CD4-positive, CD25-positive, alpha-beta regulatory T cell (primary cell): ENCODE results near the gene FAM187B. TPM values are rescaled to one million over a fixed set of nuclear protein-coding genes. Genes with fewer than 3 reads are reported as not detected.

ENCODE experiments used
- ATAC-seq, 2 donors: fragments of 150-1000 bp; cut with Tn5 transposase; one replicate each; pipeline ENCODE4 v1.10.0; 2021; ENCODE audit warnings: low read depth in 2 of 2, moderate number of reproducible peaks in 2 of 2, moderate library complexity in 1 of 2
- DNase-seq, 3 donors: peaks; one replicate each; pipeline versions ENCODE4 v3.0.0 to v3.0.0-alpha.2; 2012 to 2022; ENCODE audit warnings: mixed read lengths in 1 of 3
- H3K27ac ChIP-seq: one replicate; pipeline ENCODE4 v1.7.0; 2013; ENCODE audit warnings: mild to moderate bottlenecking, low read length; ENCODE audit not compliant: insufficient read depth, poor library complexity, severe bottlenecking
- H3K27me3 ChIP-seq: one replicate; pipeline ENCODE4 v1.7.0; 2013; ENCODE audit warnings: low read length; ENCODE audit not compliant: control insufficient read depth, insufficient read depth
- H3K36me3 ChIP-seq: one replicate; pipeline ENCODE4 v1.7.0; 2013; ENCODE audit warnings: mild to moderate bottlenecking, low read length, moderate library complexity; ENCODE audit not compliant: control insufficient read depth, insufficient read depth
- H3K4me1 ChIP-seq: 2 replicates; pipeline ENCODE4 v1.7.0; 2013; ENCODE audit warnings: mild to moderate bottlenecking, low read length; ENCODE audit not compliant: insufficient read depth, control insufficient read depth, poor library complexity, severe bottlenecking
- H3K4me3 ChIP-seq: one replicate; pipeline ENCODE4 v1.7.0; 2013; ENCODE audit warnings: low read depth, mild to moderate bottlenecking, low read length, moderate library complexity
- H3K9me3 ChIP-seq, 2 experiments: 1 replicate in 1 of 2; 2 replicates in 1 of 2; pipeline ENCODE4 v1.7.0; 2013; ENCODE audit warnings: low read length in 2 of 2, mild to moderate bottlenecking in 1 of 2, moderate library complexity in 1 of 2; ENCODE audit not compliant: control insufficient read depth in 2 of 2
- H3K27ac Mint-ChIP-seq, 3 donors: one replicate each; pipeline ENCODE4 v1.8.0; 2020 to 2022; ENCODE audit warnings: mild to moderate bottlenecking in 3 of 3, mixed read lengths in 3 of 3, moderate library complexity in 2 of 3
- H3K27me3 Mint-ChIP-seq: one replicate; pipeline ENCODE4 v1.8.0; 2022; ENCODE audit warnings: mild to moderate bottlenecking, mixed read lengths
- H3K36me3 Mint-ChIP-seq: one replicate; pipeline ENCODE4 v1.8.0; 2020; ENCODE audit warnings: mixed read lengths
- H3K4me1 Mint-ChIP-seq, 4 donors: one replicate each; pipeline ENCODE4 v1.8.0; 2020 to 2022; ENCODE audit warnings: mixed read lengths in 4 of 4, mild to moderate bottlenecking in 1 of 4
- H3K4me3 Mint-ChIP-seq, 4 donors: one replicate each; pipeline ENCODE4 v1.8.0; 2020 to 2022; ENCODE audit warnings: mild to moderate bottlenecking in 4 of 4, mixed read lengths in 4 of 4, moderate library complexity in 3 of 4
- H3K9me3 Mint-ChIP-seq, 7 donors: one replicate each; pipeline ENCODE4 v1.8.0; 2020 to 2022; ENCODE audit warnings: mixed read lengths in 7 of 7, mild to moderate bottlenecking in 3 of 7, moderate library complexity in 2 of 7
- polyA plus RNA-seq, 4 donors: library from polyadenylated mRNA; unstranded; fragments of 300-500 nt; fragmentation: Illumina TruSeq; gene quantifications; one replicate each; pipeline ENCODE4 v1.2.3, GENCODE V29; 2021
- total RNA-seq: library from RNA; stranded (reverse); gene quantifications from one replicate; pipeline ENCODE4 v1.2.3, GENCODE V29; 2022

Gene FAM187B
- total and polyA plus RNA-seq, 5 donors from 2014 or later = not detected

DNA sequence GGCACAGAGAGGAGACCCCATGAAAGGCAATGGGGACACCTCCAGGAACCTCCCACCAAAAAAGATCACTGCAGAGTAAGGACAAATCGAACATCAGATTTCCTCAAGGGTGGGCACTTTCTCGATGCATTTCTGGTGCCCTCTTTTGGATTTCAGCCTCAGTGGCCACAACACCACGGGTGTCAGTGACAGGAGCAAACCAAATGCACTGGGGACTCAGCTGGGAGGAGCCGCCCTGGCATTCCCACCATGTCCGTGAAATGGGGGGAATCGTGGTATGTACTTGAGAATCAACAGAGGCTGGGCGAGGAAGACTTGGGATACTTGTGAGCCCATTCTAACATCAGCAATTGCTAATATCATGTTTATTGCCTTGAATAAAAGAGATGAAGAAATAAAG lies 16.3 kb downstream of the FAM187B start:
- Histone ChIP-seq H3K36me3 (no peaks in the 10 kb centered on the region), H3K27ac (peak overlapping the region; percentile 96), H3K27me3 (no peaks in the 10 kb centered on the region), H3K4me1 (peaks cover 74% of the 10 kb centered on the region), H3K4me3 (peak overlapping the region; percentile 67), H3K9me3 (no peaks in the 10 kb centered on the region)
- DNase-seq = no peak
- H3K27ac Mint-ChIP-seq = peak overlapping the region; percentile 100
- H3K4me3 Mint-ChIP-seq = peak overlapping the region; percentile 69 to 92 (median 81)
- ATAC-seq = no peak
- peaks cover 4% of the 10 kb centered on the region for H3K36me3 Mint-ChIP-seq
- H3K9me3 Mint-ChIP-seq = peaks cover 0 to 4% (median 2%) of the 10 kb centered on the region in 7 donors
- H3K4me1 Mint-ChIP-seq = peaks cover 12 to 92% (median 48%) of the 10 kb centered on the region in 4 donors
- H3K27me3 Mint-ChIP-seq = peaks cover 8% of the 10 kb centered on the region

- Mint-ChIP-seq H3K9me3 (peaks cover 0 to 4% (median under 1%) of the 10 kb centered on the region in 7 donors), H3K4me3 (peak overlapping the region; percentile 69 to 92 (median 81)), H3K4me1 (peaks cover 14 to 92% (median 52%) of the 10 kb centered on the region in 4 donors), H3K27me3 (peaks cover 8% of the 10 kb centered on the region), H3K36me3 (peaks cover 4% of the 10 kb centered on the region), H3K27ac (peak overlapping the region; percentile 100)
- Histone ChIP-seq H3K27ac (peak overlapping the region; percentile 96), H3K27me3 (no peaks in the 10 kb centered on the region), H3K9me3 (no peaks in the 10 kb centered on the region), H3K4me1 (peaks cover 79% of the 10 kb centered on the region), H3K4me3 (peak overlapping the region; percentile 67), H3K36me3 (no peaks in the 10 kb centered on the region)
- DNase-seq = peak; percentile 77 to 97 (median 91)
- ATAC-seq = peak; percentile 38 to 39
Observed at GRCh38 chr19:35211545-35212230, 16.9 kb downstream of the FAM187B start.

DNA sequence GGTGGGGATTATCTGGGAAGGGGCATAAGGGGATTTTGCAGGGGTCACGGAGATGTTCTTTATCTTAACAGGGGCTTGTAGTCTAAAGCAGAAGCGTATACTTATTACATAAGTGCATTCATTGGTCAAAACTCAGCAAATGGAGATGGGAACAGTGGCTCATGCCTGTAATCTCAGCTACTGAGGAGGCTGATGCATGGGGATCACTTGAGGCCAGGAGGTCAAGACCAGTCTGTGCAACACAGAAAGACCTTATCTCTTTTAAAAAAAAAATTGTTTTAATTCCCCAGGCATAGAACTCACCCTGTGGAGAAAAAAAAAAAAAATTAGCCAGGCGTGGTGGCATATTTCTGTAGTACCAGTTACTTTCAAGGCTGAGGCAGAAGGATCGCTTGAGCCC lies 18.9 kb downstream of the FAM187B start:
- Histone ChIP-seq H3K27ac (peak overlapping the region; percentile 96), H3K4me3 (no peak overlapping the region), H3K36me3 (no peaks in the 10 kb centered on the region), H3K4me1 (peaks cover 90% of the 10 kb centered on the region), H3K9me3 (no peaks in the 10 kb centered on the region), H3K27me3 (no peaks in the 10 kb centered on the region)
- H3K9me3 Mint-ChIP-seq = peaks cover 0 to 4% (median 0%) of the 10 kb centered on the region in 7 donors
- DNase-seq = no peak
- H3K27me3 Mint-ChIP-seq = peaks cover 8% of the 10 kb centered on the region
- H3K36me3 Mint-ChIP-seq = peaks cover 4% of the 10 kb centered on the region
- H3K4me3 Mint-ChIP-seq = peak overlapping the region in 2 of 4 donors; percentile 17 to 46
- ATAC-seq = no peak
- H3K4me1 Mint-ChIP-seq = peaks cover 20 to 92% (median 59%) of the 10 kb centered on the region in 4 donors
- H3K27ac Mint-ChIP-seq = peak overlapping the region; percentile 92 to 100 (median 93)

- Mint-ChIP-seq H3K36me3 (peaks cover 4% of the 10 kb centered on the region), H3K27ac (peak overlapping the region; percentile 92 to 98 (median 98)), H3K4me1 (peaks cover 14 to 92% (median 58%) of the 10 kb centered on the region in 4 donors), H3K27me3 (peaks cover 8% of the 10 kb centered on the region), H3K9me3 (peaks cover 0 to 4% (median 0%) of the 10 kb centered on the region in 7 donors), H3K4me3 (peak overlapping the region; percentile 4 to 55 (median 38))
- Histone ChIP-seq H3K27me3 (no peaks in the 10 kb centered on the region), H3K4me3 (peak overlapping the region; percentile 5), H3K4me1 (peaks cover 88% of the 10 kb centered on the region), H3K36me3 (no peaks in the 10 kb centered on the region), H3K27ac (peak overlapping the region; percentile 91), H3K9me3 (no peaks in the 10 kb centered on the region)
- DNase-seq (peak in 1 of 3 donors; percentile 49), ATAC-seq (no peak)
Observed at GRCh38 chr19:35208121-35208520, 20.4 kb downstream of the FAM187B start.

DNA sequence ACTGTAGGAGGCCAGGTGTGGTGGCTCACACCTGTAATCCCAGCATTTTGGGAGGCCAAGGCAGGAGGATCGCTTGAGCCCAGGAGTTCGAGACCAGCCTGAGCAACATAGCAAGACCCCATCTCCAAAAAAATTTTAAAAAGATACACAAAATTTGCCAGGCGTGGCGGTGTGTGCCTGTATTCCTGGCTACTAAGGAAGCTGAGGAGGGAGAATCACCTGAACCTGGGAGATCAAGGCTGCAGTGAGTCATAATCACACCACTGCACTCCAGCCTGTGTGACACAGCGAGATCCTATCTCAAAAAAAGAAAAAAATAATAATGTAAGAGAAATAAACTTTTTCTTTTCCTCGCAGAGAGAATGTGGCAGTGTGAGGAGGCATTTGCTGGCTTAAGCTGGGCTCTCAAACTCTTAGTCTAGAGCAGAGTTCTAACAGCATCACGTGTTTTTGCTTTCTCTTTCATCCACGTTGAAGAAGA lies 21.1 kb downstream of the FAM187B start:
- Histone ChIP-seq H3K27me3 (no peaks in the 10 kb centered on the region), H3K4me3 (peak overlapping the region; percentile 5), H3K4me1 (peaks cover 81% of the 10 kb centered on the region), H3K27ac (peak overlapping the region; percentile 91), H3K9me3 (no peaks in the 10 kb centered on the region), H3K36me3 (no peaks in the 10 kb centered on the region)
- ATAC-seq (peak in 1 of 2 donors; percentile 3), DNase-seq (peak; percentile 45 to 69 (median 56))
- peaks cover 14 to 91% (median 60%) of the 10 kb centered on the region in 4 donors for H3K4me1 Mint-ChIP-seq
- peak overlapping the region; percentile 98 to 99 (median 98) for H3K27ac Mint-ChIP-seq
- peak overlapping the region; percentile 4 to 62 (median 38) for H3K4me3 Mint-ChIP-seq
- H3K27me3 Mint-ChIP-seq = peaks cover 8% of the 10 kb centered on the region
- peaks cover 4% of the 10 kb centered on the region for H3K36me3 Mint-ChIP-seq
- peaks cover 0 to 4% (median 0%) of the 10 kb centered on the region in 7 donors for H3K9me3 Mint-ChIP-seq

DNA sequence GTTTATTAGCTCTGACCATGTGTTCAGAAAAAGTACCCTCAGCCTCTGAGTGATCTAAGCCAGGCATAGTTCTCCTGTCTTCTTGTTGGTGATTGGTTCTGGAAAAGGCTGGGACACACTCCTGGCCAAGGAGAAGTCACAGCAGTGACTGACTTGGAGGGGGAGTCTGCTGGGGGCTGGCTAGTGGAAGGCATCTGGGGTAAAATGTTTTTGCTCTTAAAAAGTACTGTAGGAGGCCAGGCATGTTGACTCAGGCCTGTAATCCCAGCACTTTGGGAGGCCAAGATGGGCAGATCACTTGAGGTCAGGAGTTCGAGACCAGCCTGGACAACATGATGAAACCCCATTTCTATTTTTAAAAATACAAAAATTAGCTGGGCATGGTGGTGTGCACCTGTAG lies 21.7 kb downstream of the FAM187B start:
- Mint-ChIP-seq H3K9me3 (peaks cover 0 to 4% (median 0%) of the 10 kb centered on the region in 7 donors), H3K27ac (peak overlapping the region; percentile 98 to 99 (median 98)), H3K27me3 (peaks cover 3% of the 10 kb centered on the region), H3K4me1 (peaks cover 9 to 89% (median 54%) of the 10 kb centered on the region in 4 donors), H3K4me3 (peak overlapping the region; percentile 61 to 84 (median 71)), H3K36me3 (peaks cover 4% of the 10 kb centered on the region)
- Histone ChIP-seq H3K9me3 (no peaks in the 10 kb centered on the region), H3K4me3 (peak overlapping the region; percentile 64), H3K36me3 (no peaks in the 10 kb centered on the region), H3K4me1 (peaks cover 76% of the 10 kb centered on the region), H3K27me3 (no peaks in the 10 kb centered on the region), H3K27ac (peak overlapping the region; percentile 91)
- no peak for ATAC-seq
- no peak for DNase-seq

DNA sequence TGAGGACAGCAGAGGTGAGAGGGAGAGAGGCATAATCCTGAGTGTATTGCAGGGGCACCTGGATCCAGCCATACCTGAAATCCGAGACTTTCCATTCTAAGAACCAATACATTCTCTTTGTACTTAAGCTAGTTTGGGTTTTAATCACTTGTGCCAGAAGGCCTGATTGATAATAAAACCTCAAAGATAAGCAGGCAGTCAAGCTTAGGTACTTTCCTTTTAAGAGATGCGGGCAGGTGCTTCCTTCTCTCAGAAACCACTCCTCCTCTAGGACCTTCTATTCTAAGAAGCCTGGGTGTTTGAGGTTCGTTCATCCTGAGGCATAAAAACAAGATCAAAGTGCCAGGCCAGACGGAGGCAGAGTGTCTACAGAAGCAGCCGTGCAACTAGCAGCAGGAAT lies 22.2 kb downstream of the FAM187B start:
- Mint-ChIP-seq H3K36me3 (peaks cover 4% of the 10 kb centered on the region), H3K4me1 (peaks cover 10 to 89% (median 50%) of the 10 kb centered on the region in 4 donors), H3K9me3 (peaks cover 0 to 4% (median 0%) of the 10 kb centered on the region in 7 donors), H3K27ac (peak overlapping the region; percentile 98 to 99 (median 98)), H3K4me3 (peak overlapping the region; percentile 61 to 84 (median 71)), H3K27me3 (no peaks in the 10 kb centered on the region)
- H3K27ac ChIP-seq = peak overlapping the region; percentile 91
- DNase-seq (peak; percentile 62 to 96 (median 78)), ATAC-seq (peak; percentile 57 to 65)
- H3K4me3 ChIP-seq = peak overlapping the region; percentile 64
- H3K36me3 ChIP-seq = no peaks in the 10 kb centered on the region
- H3K4me1 ChIP-seq = peaks cover 71% of the 10 kb centered on the region
- H3K27me3 ChIP-seq = no peaks in the 10 kb centered on the region
- H3K9me3 ChIP-seq = no peaks in the 10 kb centered on the region
